ENCODE results near the gene OR2M7.

DNA sequence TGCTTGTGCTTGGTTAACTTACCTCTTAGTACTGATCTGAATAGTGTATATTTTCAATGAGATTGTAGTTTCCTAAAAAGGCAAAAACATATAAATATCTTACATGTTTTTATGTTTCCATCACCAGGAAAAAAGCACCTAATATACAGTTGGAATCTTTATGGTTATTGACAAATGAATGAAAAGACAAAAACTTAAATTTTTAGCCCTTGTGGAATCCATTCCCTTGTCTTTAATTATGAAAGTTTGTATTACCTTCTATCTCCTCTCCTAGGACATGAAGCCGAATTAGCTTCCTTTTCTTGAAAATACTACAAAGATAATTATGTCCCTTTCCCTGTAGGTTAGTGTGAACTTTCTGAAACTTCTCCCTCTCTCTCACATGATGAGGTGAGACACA, 21.0 kb downstream of the OR2M7 start, which contains the start of gene OR2T12:
- TF ChIP-seq, protein P1, sequence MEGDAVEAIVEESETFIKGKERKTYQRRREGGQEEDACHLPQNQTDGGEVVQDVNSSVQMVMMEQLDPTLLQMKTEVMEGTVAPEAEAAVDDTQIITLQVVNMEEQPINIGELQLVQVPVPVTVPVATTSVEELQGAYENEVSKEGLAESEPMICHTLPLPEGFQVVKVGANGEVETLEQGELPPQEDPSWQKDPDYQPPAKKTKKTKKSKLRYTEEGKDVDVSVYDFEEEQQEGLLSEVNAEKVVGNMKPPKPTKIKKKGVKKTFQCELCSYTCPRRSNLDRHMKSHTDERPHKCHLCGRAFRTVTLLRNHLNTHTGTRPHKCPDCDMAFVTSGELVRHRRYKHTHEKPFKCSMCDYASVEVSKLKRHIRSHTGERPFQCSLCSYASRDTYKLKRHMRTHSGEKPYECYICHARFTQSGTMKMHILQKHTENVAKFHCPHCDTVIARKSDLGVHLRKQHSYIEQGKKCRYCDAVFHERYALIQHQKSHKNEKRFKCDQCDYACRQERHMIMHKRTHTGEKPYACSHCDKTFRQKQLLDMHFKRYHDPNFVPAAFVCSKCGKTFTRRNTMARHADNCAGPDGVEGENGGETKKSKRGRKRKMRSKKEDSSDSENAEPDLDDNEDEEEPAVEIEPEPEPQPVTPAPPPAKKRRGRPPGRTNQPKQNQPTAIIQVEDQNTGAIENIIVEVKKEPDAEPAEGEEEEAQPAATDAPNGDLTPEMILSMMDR (IDR thresholded peaks at IDR 0.05; ENCODE audit: low read length): no peak
- TF ChIP-seq EZH2phosphoT487 (IDR thresholded peaks at IDR 0.05; ENCODE audit: low read length): no peak
- no peak for TF ChIP-seq EZH2 (optimal IDR thresholded peaks at IDR 0.05; ENCODE audit: low read depth, low read length)
